ENCODE data around the gene HTR7. TPM values are rescaled to one million over a fixed set of nuclear protein-coding genes. Genes with fewer than 3 reads are reported as not detected.
"Not testable (repeated sequence)": the region's sequence is repeated elsewhere in the genome, so short reads cannot be mapped to it uniquely, and the experiment has no call there.

Gene HTR7
- total RNA-seq, 1 donor from 2014 or later, result 2.3 TPM

GRCh38 chr10:90816466-90816865 lies 41.4 kb downstream of the HTR7 start:
- no peaks in the 10 kb centered on the region for H3K9me3 Mint-ChIP-seq
- no peaks in the 10 kb centered on the region for H3K36me3 Mint-ChIP-seq
- TF ChIP-seq CTCF (conservative IDR thresholded peaks at IDR 0.05), result no peak
- peaks cover 4% of the 10 kb centered on the region for H3K27me3 Mint-ChIP-seq
- no peaks in the 10 kb centered on the region for H3K4me1 Mint-ChIP-seq (ENCODE audit: unreplicated experiment)
- no peak overlapping the region for H3K27ac Mint-ChIP-seq
- DNase-seq (ENCODE audit: extremely low spot score, unreplicated experiment), result no peak
- H3K4me3 Mint-ChIP-seq, result no peak overlapping the region

- no peak overlapping the region for H3K4me3 Mint-ChIP-seq
- DNase-seq (ENCODE audit: extremely low spot score, unreplicated experiment), result no peak
- no peak for TF ChIP-seq CTCF (conservative IDR thresholded peaks at IDR 0.05)
- no peak overlapping the region for H3K27ac Mint-ChIP-seq
- H3K4me1 Mint-ChIP-seq (ENCODE audit: unreplicated experiment), result no peaks in the 10 kb centered on the region
- no peaks in the 10 kb centered on the region for H3K27me3 Mint-ChIP-seq
- H3K36me3 Mint-ChIP-seq, result no peaks in the 10 kb centered on the region
- peaks cover 4% of the 10 kb centered on the region for H3K9me3 Mint-ChIP-seq
These were observed 44.1 kb downstream of the HTR7 start for GRCh38 chr10:90813594-90814365.

GRCh38 chr10:90807106-90807505 lies 50.7 kb downstream of the HTR7 start:
- not testable (repeated sequence) for H3K27me3 Mint-ChIP-seq; H3K36me3 Mint-ChIP-seq; H3K27ac Mint-ChIP-seq; H3K4me3 Mint-ChIP-seq; DNase-seq (ENCODE audit: extremely low spot score, unreplicated experiment); H3K4me1 Mint-ChIP-seq (ENCODE audit: unreplicated experiment)
- H3K9me3 Mint-ChIP-seq, result peaks cover 19% of the 10 kb centered on the region

- TF ChIP-seq CTCF (conservative IDR thresholded peaks at IDR 0.05), result no peak
- Mint-ChIP-seq H3K27ac (no peak overlapping the region), H3K36me3 (no peaks in the 10 kb centered on the region), H3K4me1 (ENCODE audit: unreplicated experiment) (no peaks in the 10 kb centered on the region), H3K9me3 (peaks cover 19% of the 10 kb centered on the region), H3K27me3 (no peaks in the 10 kb centered on the region), H3K4me3 (no peak overlapping the region)
- DNase-seq (ENCODE audit: extremely low spot score, unreplicated experiment), result no peak
These were observed 51.2 kb downstream of the HTR7 start for GRCh38 chr10:90806677-90807076.

GRCh38 chr10:90805206-90805605 lies 52.6 kb downstream of the HTR7 start:
- no peak for TF ChIP-seq CTCF (conservative IDR thresholded peaks at IDR 0.05)
- Mint-ChIP-seq H3K36me3 (no peaks in the 10 kb centered on the region), H3K27ac (no peak overlapping the region), H3K4me3 (no peak overlapping the region), H3K4me1 (ENCODE audit: unreplicated experiment) (no peaks in the 10 kb centered on the region), H3K27me3 (no peaks in the 10 kb centered on the region), H3K9me3 (peaks cover 19% of the 10 kb centered on the region)
- DNase-seq (ENCODE audit: extremely low spot score, unreplicated experiment), result no peak

- H3K36me3 Mint-ChIP-seq, result no peaks in the 10 kb centered on the region
- DNase-seq (ENCODE audit: extremely low spot score, unreplicated experiment), result no peak
- no peak overlapping the region for H3K27ac Mint-ChIP-seq
- TF ChIP-seq CTCF (conservative IDR thresholded peaks at IDR 0.05), result no peak
- H3K27me3 Mint-ChIP-seq, result no peaks in the 10 kb centered on the region
- H3K4me1 Mint-ChIP-seq (ENCODE audit: unreplicated experiment), result no peaks in the 10 kb centered on the region
- H3K9me3 Mint-ChIP-seq, result peaks cover 19% of the 10 kb centered on the region
- no peak overlapping the region for H3K4me3 Mint-ChIP-seq
These were observed 53.5 kb downstream of the HTR7 start for GRCh38 chr10:90804354-90804753.
